ENCODE results near the gene TBC1D3B.
"Not testable (repeated sequence)": the region's sequence is repeated elsewhere in the genome, so short reads cannot be mapped to it uniquely, and the experiment has no call there.

Gene TBC1D3B

GRCh38 chr17:36198831-36199465 is 22.5 kb upstream of the TBC1D3B start:
- DNase-seq = peak; percentile 62

- no peak for DNase-seq
Measured at GRCh38 chr17:36197387-36197703, 20.9 kb upstream of the TBC1D3B start.

- no peak for DNase-seq
Measured at GRCh38 chr17:36196131-36196486, 19.7 kb upstream of the TBC1D3B start.

GRCh38 chr17:36195434-36196130 is 19.1 kb upstream of the TBC1D3B start:
- no peak for DNase-seq

- DNase-seq = not testable (repeated sequence)
Measured at GRCh38 chr17:36194832-36195433, 18.5 kb upstream of the TBC1D3B start.

- DNase-seq = not testable (repeated sequence)
Measured at GRCh38 chr17:36194147-36194831, 17.9 kb upstream of the TBC1D3B start.

- no peak for DNase-seq
Measured at GRCh38 chr17:36193216-36193775, 16.9 kb upstream of the TBC1D3B start.

- not testable (repeated sequence) for DNase-seq
Measured at GRCh38 chr17:36190549-36191330, 14.3 kb upstream of the TBC1D3B start.

GRCh38 chr17:36189993-36190392 is 13.6 kb upstream of the TBC1D3B start:
- not testable (repeated sequence) for DNase-seq

GRCh38 chr17:36188891-36189306 is 12.5 kb upstream of the TBC1D3B start:
- DNase-seq = peak; percentile 51

GRCh38 chr17:36187943-36188665 is 11.7 kb upstream of the TBC1D3B start:
- DNase-seq = not testable (repeated sequence)

- DNase-seq = not testable (repeated sequence)
Measured at GRCh38 chr17:36186810-36187763, 10.7 kb upstream of the TBC1D3B start.

GRCh38 chr17:36185416-36185815 is 9.0 kb upstream of the TBC1D3B start:
- DNase-seq = no peak

GRCh38 chr17:36184023-36184765 is 7.8 kb upstream of the TBC1D3B start:
- DNase-seq = no peak

GRCh38 chr17:36183001-36183971 is 6.8 kb upstream of the TBC1D3B start:
- DNase-seq = no peak

GRCh38 chr17:36182176-36183000 is 6.0 kb upstream of the TBC1D3B start:
- no peak for DNase-seq

GRCh38 chr17:36181446-36182175 is 5.2 kb upstream of the TBC1D3B start:
- not testable (repeated sequence) for DNase-seq
